NB4 (cell line): ENCODE measurements around the gene CHODL.

ENCODE experiments used
- DNase-seq: peaks from one replicate; pipeline ENCODE4 v3.0.0; 2010; ENCODE audit warnings: low read depth
- H3K4me3 ChIP-seq: one replicate; pipeline ENCODE4 v1.5.1; 2011; ENCODE audit warnings: mild to moderate bottlenecking, low read depth, low read length, moderate library complexity
- CTCF ChIP-seq: IDR thresholded peaks from one replicate; pipeline ENCODE4 v1.5.1; 2012; ENCODE audit warnings: low read depth, low read length
- MAX ChIP-seq: IDR thresholded peaks from 2 replicates; pipeline ENCODE4 v1.6.1; 2011; ENCODE audit warnings: low read depth, low read length
- MYC ChIP-seq: IDR thresholded peaks from 2 replicates; pipeline ENCODE4 v1.6.1; 2011; ENCODE audit warnings: low read depth, low read length
- POLR2A ChIP-seq: IDR thresholded peaks from 2 replicates; pipeline ENCODE4 v1.6.1; 2011; ENCODE audit warnings: mild to moderate bottlenecking; ENCODE audit not compliant: insufficient read length; ENCODE audit errors: extremely low read depth

CHODL gene

GRCh38 chr21:18269856-18270255, 25.2 kb downstream of the CHODL start:
- TF ChIP-seq MAX (no peak), POLR2A (no peak)
- no peak for DNase-seq
- H3K4me3 ChIP-seq, result no peak overlapping the region

GRCh38 chr21:18273400-18273799, 28.8 kb downstream of the CHODL start:
- TF ChIP-seq POLR2A (no peak), CTCF (no peak), MYC (no peak), MAX (no peak)
- DNase-seq, result no peak
- no peak overlapping the region for H3K4me3 ChIP-seq

- H3K4me3 ChIP-seq, result no peak overlapping the region
- TF ChIP-seq MYC (no peak), MAX (no peak), POLR2A (no peak), CTCF (no peak)
- no peak for DNase-seq
Measured at GRCh38 chr21:18274370-18274769, 29.7 kb downstream of the CHODL start.

GRCh38 chr21:18275781-18276180, 31.1 kb downstream of the CHODL start:
- H3K4me3 ChIP-seq, result no peak overlapping the region
- TF ChIP-seq CTCF, result no peak
- no peak for TF ChIP-seq MAX
- no peak for TF ChIP-seq MYC
- DNase-seq, result no peak

- H3K4me3 ChIP-seq, result no peak overlapping the region
- no peak for DNase-seq
- no peak for TF ChIP-seq POLR2A
- no peak for TF ChIP-seq MAX
- TF ChIP-seq CTCF, result no peak
- TF ChIP-seq MYC, result no peak
Measured at GRCh38 chr21:18285379-18285778, 40.7 kb downstream of the CHODL start.

- H3K4me3 ChIP-seq, result no peak overlapping the region
- DNase-seq, result no peak
- TF ChIP-seq MAX (no peak), MYC (no peak), POLR2A (no peak), CTCF (no peak)
Measured at GRCh38 chr21:18289876-18290275, 45.2 kb downstream of the CHODL start.
